Amygdala (tissue), 56 donors: ENCODE measurements around the gene LEMD3.

ENCODE experiments used
- DNase-seq, 56 donors: peaks; one replicate each; lab custom pipeline; 2025; lab: John Stamatoyannopoulos, UW

LEMD3 gene

GRCh38 chr12:65204886-65205525 is 35.6 kb downstream of the LEMD3 start:
- no peak for DNase-seq

DNA sequence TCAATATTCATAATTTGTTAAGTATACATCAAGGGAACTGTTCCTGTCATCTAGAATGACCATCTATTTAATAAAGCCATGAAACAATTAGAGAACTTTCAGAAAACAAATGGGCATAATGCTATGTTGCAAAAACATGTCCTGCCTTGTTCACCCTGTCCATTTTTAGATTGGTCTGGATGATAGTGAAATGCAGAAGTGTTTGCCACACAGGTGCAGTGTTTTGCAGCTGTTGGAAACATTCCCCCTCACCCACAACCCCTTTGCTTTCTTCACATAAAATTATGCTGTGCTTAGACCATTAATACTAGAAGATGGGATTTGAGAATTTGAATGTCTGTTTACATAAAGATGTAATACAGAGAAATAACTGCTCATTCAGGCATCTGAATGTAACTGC is 36.5 kb downstream of the LEMD3 start:
- DNase-seq: no peak

GRCh38 chr12:65208125-65208524 is 38.7 kb downstream of the LEMD3 start:
- no peak for DNase-seq

DNA sequence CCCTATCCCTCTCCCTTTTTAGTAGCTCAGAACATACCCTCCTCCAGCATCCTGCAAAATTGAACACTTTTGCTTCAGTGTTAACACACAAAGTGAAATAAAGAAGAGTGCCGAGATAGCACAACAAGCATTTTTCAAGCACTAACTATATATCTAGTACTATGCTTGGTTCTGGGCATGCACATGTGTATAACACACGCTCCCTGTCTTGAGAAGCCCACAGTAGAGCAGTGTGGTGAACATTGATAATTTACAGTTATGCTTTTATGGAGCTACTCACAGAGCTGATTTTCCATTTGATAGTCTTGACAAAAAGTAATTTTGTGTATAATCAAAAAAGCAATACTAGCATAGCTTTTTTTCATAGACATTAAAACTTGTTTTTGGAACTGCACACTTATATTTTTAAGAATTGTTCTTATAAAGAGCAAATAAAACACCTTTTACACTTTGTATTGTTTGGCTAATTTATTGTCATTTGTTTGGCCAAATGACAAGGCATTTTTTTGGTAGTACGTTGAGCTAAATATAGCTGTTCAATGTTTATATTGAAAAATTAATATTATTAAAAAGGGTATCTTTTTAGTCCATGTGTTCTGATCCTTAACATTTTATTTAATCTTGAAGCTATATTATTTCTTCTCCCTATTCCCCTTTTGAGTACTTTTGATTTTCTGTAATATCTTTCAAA is 39.7 kb downstream of the LEMD3 start:
- no peak for DNase-seq

DNA sequence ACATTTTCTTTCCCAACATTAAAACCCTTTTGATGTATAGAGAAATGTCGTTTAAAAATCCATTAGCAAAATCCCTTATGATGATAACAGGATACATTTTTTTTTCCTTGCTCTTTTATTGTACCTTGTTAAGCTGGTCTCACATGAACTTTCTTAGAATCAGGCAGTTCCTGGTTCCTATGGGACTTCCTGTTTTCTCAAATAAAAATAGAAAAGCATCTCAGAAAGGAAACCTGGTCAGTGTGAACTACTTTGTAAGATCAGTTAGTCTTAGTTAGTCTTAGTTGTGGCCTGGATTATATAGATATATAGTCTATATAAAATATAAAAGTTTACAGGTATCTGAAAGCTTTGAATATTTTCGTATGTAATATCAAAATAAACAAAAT is 40.3 kb downstream of the LEMD3 start:
- no peak for DNase-seq

GRCh38 chr12:65217086-65217485 is 47.7 kb downstream of the LEMD3 start:
- no peak for DNase-seq

DNA sequence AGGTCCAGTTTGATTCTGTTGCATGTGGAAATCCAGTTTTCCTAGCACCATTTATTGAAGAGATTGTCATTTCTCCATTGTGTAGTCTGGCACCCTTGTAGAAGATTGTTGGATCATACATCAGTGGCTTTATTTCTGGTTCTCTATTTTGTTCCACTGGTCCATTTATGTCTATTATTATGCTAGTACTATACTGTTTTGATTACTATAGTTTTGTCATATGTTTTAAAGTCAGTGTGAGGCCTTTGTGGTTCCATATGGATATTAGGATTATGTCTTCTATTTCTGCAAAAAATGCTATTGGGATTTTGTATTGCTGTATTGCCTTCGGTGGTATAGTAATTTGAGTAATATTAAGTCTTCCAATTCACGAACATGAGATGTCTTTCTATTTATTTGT is 51.4 kb downstream of the LEMD3 start:
- no peak for DNase-seq

DNA sequence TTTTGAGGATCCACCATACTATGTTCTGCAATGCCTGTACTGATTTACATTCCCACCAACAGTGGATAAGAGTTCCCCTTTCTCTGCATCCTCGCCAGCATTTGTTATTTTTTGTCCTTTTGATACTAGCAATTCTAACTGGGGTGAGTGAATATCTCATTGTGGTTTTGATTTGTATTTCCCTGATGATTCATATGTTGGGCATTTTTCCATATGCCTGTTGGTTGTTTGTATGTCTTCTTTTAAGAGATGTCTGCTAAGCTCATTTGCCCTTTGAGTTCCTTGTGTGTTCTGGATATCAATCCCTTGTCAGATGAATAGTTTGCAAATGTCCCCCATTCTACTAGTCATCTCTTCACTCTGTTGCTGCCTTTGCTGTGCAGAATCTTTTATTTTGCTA is 60.1 kb downstream of the LEMD3 start:
- no peak for DNase-seq

GRCh38 chr12:65232476-65233077 is 63.2 kb downstream of the LEMD3 start:
- no peak for DNase-seq

DNA sequence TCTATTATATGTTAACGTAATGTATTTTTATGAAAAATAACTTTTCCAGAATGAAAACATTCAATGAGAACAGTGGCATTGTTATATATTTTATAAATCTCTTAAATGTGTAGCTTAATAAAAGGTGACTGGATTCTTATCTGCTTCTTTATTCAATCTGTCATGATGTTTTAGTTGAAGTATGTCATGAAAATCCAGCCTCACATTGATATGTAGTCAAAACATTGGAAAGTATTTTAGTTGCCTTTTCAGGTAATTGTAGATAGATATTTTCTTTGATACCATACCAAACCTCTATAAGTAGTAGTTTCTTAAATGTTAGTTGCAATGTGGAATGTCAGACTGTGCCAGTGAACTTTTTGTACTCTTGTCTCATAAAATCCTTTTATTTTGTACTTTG is 67.8 kb downstream of the LEMD3 start:
- no peak for DNase-seq

GRCh38 chr12:65238609-65239008 is 69.2 kb downstream of the LEMD3 start:
- DNase-seq: no peak

GRCh38 chr12:65248656-65249633 is 79.6 kb downstream of the LEMD3 start:
- DNase-seq: no peak

DNA sequence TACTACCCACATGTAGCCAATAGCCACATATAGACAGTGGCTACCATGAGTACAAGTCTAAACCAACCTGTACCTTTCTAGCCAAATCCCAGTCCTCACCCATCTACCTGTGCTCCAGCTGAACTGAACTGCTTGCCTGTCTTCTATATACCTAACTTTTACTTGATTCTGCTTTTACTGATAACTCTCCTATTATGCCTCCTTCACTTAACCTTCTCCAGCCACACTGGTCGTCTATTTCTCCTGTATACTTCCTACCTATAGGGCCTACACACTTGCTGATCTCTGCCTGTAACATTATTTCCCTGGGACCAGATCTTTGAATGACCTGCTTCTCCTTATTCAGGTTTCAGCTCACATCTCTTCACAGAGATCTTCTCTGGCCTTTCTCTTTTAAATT is 83.1 kb downstream of the LEMD3 start:
- DNase-seq: no peak

- DNase-seq: no peak
These were observed 88.6 kb downstream of the LEMD3 start for GRCh38 chr12:65257986-65258385.

- no peak for DNase-seq
These were observed 90.1 kb downstream of the LEMD3 start for GRCh38 chr12:65259501-65259900.

- DNase-seq: no peak
These were observed 94.4 kb downstream of the LEMD3 start for GRCh38 chr12:65263777-65264176.

- DNase-seq: no peak
These were observed 97.0 kb downstream of the LEMD3 start for GRCh38 chr12:65266408-65266807.

DNA sequence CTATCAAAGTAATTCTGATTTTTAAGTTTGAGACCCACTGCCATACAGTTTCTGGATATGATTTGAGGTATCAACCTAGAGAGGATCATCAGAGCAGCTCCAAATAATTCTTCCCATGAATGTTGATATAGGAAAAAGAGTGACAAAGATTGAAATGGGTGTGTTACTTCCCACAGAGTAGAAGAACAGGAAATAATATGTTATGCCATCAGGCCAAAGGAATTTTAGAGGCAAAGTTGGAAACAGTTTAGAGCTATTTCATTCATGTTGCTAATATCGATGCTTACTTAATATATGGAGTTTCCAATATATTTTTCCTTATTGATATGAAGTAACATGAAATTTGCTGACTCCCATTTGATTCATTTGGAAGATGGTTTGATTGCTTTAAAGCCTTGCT is 100.2 kb downstream of the LEMD3 start:
- no peak for DNase-seq

- DNase-seq: no peak
These were observed 105.4 kb downstream of the LEMD3 start for GRCh38 chr12:65274602-65275272.

DNA sequence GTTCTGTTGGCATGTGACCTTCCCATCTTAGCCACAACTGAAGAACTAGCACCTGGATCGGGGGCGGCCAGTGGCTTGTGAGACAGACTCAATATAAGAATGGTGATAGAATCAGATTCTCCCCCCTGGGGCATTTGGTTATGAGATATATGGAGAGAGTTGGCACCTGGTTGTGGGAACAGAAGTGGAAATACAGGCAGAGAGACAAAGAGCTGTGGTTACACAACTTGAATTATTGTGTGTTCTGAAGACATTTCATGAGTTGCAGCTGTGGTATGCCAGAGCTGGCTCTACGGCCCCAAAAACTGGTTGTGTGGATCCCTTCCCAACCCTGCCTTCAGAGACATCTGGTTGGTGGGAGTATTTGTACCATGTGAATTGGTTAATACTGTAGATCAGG is 106.2 kb downstream of the LEMD3 start:
- DNase-seq: no peak
